ENCODE measurements around the gene LRR1.
"Not testable (repeated sequence)": the region's sequence is repeated elsewhere in the genome, so short reads cannot be mapped to it uniquely, and the experiment has no call there.

LRR1 gene

DNA sequence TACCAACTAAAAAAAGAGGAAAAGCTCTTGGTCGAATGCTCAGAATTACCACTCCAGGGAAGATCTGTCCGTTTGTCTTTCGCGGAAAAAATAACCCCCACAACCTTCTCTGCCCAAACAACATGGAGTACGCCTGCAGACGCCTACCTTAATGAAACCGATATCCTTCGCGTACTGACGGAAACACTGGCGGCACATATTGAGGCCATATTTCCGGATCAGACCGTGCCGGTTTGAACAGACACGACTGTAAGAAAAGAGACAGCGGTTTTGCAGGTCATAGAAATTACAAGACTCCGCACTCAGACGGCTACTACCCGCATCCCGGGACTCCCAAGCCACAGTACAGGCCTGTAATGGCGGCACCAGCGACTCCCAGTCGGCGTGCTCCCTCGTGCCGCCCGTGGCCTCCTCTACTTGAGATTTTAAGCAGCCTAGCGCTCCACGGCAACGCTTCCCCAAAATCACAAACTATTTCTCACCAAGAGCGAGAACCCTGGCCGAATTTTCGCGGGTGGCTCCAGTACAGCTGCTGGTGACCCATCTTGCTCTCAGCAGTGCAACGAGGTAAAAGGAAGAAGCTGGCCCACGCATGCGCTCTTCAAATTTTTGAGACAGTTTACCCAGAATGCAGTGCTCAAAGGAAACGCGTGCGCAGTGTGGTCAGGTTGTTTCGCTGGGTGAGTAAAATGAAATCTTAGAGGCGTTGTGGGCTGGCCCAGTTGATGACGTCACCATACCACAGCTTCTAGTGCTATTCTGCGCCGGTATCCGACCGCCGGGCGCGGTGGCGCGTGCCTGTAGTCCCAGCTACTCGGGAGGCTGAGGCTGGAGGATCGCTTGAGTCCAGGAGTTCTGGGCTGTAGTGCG, 12.7 kb upstream of the LRR1 start, which contains the start of gene RPS29:
TSS of gene RPS29 (minus strand) at position 578 of the 870 bp plus-strand sequence. CDS start at position 544, 34 bp downstream.
- DNase-seq (ENCODE audit: low spot score) = peak; percentile 99

DNA sequence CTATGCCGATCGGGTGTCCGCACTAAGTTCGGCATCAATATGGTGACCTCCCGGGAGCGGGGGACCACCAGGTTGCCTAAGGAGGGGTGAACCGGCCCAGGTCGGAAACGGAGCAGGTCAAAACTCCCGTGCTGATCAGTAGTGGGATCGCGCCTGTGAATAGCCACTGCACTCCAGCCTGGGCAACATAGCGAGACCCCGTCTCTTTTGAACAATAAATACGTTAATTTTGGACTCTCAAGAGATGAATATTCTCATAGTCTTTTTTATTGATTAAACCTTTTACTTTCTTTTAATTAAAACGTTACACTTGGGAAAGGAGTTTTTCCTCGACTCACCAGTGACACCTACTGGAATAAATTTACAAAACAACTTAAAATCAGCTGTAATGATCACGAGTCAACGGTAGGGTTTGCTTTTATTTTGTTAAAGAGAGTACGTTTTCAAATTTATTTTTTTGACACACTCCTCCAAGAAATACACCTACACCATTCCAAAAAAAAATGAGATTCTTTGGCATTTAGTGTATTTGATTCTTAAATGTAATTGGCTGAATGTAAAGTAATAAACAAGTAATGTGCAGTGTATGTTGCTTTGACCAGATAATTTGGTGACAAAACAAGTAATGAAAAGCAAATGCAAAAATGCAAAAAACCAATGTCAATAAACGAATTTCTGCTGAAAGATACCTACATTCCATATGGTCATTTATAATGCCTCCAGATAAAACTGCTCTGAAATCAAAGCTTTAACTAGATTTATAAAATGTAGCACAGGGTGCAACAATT, 11.9 kb upstream of the LRR1 start:
- peak; percentile 86 for DNase-seq (ENCODE audit: low spot score)

DNA sequence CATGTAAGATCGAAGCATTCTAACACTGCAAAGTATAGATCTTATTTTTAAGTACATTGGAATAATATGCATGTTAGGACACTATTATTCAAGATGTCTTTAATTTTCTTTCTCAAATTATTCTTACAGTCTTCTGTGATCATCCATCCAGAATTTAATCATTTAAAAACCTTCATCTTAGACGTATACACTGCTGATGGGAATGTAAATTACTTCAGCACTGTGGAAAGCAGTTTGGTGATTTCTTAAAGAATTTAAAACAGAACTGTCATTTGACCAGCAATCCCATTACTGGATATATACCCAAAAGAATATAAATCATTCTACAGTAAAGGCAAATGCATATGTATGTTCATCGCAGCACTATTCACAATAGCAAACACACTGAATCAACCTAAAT, 9.4 kb upstream of the LRR1 start:
- DNase-seq (ENCODE audit: low spot score) = no peak

DNA sequence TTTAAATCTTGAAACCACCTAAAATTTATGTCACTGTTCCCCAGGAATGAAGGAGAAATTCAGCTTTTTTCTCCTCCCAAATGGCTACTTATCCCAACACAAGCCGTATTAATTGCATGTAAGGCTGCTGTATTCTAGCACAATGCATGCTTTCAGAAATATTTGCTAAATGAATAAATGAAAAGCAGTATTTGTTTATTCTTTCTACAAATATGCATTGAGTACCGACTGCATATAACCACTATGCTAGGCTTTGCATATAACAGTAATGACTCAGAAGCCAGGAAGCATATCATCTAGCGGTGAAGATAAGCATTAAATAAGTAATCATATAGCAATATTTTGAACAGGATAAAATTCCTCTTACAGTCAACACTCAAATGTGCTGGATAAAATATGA, 5.7 kb upstream of the LRR1 start:
- DNase-seq (ENCODE audit: low spot score) = no peak

DNA sequence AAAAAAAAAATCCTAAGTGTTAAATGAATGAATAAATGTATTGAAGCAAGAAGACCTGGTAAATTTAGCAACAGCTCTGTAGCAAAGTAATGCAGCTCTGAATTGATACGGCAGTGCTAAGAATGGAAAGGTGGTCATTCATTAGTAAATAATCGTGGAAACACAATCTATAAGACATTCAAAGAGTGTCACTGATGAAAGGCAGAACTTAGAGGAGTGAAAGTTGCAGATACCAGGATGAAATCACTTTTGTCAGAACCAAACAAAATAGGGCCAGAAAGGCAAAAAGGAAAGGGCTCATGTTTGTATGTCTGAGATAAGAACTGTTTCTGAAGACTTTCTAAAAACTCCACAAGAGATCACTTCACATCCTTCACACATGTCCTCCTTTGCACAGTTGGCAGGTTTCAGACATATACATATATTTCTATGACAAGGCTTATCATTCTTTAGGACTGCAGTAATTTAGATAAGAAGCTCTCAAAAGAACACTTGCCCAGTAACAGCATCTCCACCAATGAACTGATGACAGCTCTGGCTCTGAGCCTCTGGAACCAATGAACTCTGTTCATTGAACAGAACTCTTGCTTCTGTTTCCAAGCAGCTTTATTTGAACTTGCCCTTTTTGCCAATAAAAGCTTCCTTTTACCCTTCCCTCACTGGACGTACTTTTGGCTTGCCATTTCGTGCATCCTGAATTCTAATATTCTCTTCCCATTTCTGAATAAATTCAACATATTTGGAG, 4.2 kb upstream of the LRR1 start:
- no peak for DNase-seq (ENCODE audit: low spot score)

DNA sequence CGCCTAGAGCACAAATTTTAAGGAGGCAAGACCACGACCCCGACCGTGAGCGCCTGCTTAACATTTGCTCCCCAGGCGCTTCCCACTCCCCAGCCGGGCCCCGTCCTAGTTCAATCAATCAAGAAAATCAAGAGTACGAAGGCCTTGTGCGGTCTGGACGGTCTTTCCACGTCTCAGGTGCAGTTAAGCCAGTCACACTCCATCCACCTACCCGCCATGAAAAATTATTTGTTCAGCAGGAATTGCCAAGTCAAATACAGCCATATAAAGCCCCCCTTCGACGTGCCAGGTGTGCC, 603 bp upstream of the LRR1 start:
- DNase-seq (ENCODE audit: low spot score) = no peak

DNA sequence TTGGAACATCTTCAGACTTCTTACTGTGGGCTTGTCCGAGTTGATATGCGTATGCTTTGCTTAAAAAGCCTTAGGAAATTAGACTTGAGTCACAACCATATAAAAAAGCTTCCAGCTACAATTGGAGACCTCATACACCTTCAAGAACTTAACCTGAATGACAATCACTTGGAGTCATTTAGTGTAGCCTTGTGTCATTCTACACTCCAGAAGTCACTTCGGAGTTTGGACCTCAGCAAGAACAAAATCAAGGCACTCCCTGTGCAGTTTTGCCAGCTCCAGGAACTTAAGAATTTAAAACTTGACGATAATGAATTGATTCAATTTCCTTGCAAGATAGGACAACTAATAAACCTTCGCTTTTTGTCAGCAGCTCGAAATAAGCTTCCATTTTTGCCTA, 8.8 kb downstream of the LRR1 start:
- DNase-seq (ENCODE audit: low spot score) = no peak

DNA sequence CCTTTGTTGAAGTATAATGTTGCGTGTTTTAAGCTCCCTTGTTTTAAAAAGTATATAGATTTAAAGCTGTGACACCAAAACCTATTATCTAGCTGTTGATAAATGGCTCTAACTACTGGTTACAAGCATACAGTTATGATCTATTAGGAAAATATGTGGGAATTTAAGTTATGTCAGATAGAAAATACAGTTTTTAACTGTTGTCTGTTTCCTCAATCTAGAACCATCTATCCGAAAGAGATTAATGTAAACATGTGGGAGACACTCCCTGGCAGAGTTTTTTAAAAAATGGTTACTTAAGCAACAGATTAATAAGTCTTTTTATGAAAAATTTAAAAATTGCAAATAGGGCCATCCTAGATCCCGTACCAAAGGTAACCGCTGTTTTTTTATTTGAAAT, 13.5 kb downstream of the LRR1 start:
- DNase-seq (ENCODE audit: low spot score) = no peak

DNA sequence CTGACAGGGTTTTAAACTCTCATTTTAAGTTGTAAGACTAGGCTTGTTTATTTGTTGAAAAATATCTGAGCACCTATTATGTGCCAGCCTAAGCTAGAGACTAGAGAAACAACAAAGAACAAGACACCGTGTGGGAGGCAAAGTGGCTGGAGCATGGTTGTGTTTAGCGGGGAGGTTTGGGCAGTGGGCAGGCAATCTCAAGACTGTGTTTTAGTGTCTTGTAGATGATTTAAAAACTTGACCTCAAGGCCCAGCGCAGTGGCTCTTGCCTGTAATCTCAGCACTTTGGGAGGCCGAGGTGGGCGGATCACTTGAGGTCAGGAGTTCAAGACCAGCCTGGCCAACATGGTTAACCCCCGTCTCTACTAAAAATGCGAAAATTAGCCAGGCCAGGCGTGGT, 13.9 kb downstream of the LRR1 start:
- DNase-seq (ENCODE audit: low spot score) = no peak

DNA sequence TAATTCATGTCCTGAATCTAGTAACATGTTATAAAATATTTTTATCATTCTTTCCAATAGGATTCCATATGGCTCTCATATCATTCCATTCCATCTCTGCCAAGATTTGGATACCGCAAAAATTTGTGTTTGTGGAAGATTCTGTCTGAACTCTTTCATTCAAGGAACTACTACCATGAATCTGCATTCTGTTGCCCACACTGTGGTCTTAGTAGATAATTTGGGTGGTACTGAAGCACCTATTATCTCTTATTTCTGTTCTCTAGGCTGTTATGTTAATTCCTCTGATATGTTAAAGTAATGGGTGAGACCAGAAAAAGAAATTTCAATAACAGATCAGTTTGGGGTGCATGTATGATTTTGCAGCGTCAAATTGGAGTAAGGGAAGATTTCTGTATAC, 15.5 kb downstream of the LRR1 start:
- DNase-seq (ENCODE audit: low spot score) = no peak

DNA sequence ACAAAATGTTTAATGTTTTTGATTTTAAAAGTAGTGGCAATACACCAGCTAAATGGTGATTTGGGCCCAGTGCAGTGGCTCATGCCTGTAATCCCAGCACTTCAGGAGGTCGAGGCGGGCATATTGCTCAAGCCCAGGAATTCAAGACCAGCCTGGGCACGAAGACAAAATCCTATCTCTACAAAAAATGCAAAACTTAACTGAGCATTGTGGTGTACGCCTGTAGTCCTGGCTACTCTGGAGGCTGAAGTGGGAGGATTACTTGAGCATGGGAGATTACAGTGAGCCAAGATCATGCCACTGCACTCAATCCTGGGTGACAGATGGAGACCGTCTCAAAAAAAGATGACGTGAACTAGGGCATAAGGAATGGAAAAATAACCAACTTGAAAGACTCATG, 17.0 kb downstream of the LRR1 start:
- DNase-seq (ENCODE audit: low spot score) = no peak

DNA sequence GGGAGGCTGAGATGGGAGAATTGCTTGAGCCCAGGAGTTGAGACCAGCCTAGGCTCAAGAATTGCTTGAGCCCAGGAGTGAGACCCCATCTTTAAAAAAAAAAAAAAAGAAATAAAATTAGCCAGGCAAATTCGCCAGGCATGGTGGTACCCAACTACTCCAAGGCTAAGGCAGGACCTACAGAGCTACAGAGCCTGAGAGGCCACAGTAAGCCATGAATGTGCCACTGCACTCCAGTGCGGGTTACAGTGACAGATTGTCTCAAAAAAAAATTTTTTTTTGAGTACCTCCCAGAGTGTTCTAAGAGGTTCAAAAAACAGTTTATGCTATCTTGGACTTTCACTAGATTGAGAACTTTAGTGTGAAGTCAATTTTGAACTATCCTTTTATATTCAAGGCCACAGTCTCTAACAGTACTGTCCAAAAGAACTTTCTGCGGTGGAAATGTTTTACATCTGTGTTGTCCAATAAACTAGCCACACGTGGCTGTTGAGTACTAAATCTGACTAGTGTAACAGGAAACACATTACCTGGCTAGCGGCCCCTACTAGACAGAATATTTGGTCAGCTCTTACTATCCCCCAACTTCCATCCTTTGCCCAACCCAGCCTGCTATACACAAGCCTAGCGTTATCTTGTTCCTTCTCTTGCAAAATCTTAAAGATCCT, 19.2 kb downstream of the LRR1 start:
- no peak for DNase-seq (ENCODE audit: low spot score)

DNA sequence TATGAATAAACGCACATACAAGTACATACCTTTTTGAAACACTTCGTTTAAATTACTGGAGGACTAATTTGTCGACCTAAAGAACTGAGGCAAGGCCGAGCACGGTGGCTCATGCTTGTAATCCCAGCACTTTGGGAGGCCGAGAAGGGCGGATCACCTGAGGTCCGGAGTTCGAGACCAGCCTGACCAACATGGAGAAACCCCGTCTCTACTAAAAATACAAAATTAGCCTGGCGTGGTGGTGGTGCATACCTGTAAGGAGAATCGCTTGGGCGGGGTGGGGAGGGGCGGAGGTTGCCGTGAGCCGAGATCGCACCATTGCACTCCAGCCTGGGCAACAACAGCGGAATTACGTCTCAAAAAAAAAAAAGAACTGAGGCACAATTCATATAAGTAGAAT, 20.5 kb downstream of the LRR1 start:
- not testable (repeated sequence) for DNase-seq (ENCODE audit: low spot score)

DNA sequence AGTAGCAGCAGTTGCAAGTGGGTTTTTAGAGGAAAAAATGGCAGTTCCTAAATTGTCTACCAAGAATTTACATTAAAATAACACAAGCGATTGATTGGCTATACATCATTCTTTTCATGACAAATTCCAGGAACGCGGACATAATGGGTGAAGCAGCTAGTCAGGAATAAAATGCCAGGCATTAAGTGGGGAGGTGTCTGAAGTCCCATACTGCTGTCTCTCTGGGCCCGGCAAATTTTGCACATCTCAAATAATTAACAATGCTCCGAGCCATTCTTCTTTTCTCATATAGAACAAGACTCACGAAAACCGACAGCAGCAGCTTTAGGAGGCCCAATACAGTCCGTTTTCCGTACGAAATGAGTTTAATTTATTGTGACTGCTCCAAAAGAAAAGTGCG, 21.0 kb downstream of the LRR1 start:
- DNase-seq (ENCODE audit: low spot score) = peak; percentile 36

DNA sequence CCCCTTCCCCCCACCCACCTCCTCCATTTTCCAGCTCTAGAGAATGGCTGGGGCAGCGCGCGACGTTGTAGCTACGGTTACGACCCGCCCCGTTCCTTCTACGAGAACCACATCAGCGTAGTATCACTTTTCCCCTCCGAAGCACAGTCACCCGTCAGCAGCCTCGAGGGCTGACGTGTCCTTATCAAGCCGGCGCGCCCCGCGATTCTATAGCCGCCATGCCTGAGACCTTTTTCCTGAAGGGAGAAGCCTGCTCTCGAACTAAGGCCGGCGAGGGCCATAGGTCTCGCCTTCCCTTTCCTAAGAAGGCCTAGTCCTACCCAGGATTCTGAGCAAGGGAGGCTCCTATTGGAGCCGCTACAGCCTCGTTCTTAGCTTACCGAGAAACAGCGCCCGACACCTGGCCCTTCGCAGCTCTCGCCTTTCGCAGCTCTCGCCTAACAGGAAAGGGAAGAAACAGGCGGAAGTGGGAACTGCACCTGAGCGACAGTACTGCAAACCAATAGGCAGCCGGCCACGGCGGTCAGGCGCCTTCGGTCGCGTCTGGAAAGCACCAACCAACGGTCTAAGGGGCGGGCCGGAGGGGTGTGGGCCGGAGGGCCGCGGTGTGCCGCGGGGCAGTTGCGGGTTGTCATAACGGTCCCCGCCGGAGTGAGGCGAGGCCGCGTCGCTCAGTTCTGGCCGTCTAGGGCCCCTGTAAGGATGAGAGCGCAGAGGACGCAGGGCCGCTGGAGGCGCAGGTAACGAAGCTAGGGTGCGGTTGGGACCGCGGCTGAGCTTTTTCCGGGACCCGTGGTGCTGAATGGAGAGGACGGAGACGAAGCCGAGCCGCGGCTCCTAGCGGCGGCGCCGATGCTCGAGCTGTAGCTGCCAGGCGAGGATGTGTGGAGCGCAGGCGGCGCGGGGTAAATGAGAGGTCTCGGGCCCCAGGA, 21.7 kb downstream of the LRR1 start, which contains the start of the genes MGAT2 and RPL36AL:
TSS of gene MGAT2 (plus strand) at position 618 of the 932 bp plus-strand sequence. CDS start 470 bp downstream, outside the sequence.
TSS of gene RPL36AL (minus strand) at position 445 of the 932 bp plus-strand sequence. CDS start 1,522 bp downstream, outside the sequence.
- DNase-seq (ENCODE audit: low spot score) = peak; percentile 98

DNA sequence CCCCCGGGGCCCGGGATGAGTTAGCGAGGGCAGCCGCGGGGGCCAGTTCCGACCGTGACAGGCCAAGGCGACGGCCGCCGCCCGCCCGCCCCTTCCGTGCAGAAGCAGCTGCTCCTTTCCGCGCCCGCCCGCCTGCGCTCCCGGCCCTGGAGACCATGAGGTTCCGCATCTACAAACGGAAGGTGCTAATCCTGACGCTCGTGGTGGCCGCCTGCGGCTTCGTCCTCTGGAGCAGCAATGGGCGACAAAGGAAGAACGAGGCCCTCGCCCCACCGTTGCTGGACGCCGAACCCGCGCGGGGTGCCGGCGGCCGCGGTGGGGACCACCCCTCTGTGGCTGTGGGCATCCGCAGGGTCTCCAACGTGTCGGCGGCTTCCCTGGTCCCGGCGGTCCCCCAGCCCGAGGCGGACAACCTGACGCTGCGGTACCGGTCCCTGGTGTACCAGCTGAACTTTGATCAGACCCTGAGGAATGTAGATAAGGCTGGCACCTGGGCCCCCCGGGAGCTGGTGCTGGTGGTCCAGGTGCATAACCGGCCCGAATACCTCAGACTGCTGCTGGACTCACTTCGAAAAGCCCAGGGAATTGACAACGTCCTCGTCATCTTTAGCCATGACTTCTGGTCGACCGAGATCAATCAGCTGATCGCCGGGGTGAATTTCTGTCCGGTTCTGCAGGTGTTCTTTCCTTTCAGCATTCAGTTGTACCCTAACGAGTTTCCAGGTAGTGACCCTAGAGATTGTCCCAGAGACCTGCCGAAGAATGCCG, 22.6 kb downstream of the LRR1 start:
- DNase-seq (ENCODE audit: low spot score) = peak; percentile 80

DNA sequence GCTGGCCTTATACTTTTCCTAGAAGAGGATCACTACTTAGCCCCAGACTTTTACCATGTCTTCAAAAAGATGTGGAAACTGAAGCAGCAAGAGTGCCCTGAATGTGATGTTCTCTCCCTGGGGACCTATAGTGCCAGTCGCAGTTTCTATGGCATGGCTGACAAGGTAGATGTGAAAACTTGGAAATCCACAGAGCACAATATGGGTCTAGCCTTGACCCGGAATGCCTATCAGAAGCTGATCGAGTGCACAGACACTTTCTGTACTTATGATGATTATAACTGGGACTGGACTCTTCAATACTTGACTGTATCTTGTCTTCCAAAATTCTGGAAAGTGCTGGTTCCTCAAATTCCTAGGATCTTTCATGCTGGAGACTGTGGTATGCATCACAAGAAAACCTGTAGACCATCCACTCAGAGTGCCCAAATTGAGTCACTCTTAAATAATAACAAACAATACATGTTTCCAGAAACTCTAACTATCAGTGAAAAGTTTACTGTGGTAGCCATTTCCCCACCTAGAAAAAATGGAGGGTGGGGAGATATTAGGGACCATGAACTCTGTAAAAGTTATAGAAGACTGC, 23.4 kb downstream of the LRR1 start:
- peak; percentile 57 for DNase-seq (ENCODE audit: low spot score)

DNA sequence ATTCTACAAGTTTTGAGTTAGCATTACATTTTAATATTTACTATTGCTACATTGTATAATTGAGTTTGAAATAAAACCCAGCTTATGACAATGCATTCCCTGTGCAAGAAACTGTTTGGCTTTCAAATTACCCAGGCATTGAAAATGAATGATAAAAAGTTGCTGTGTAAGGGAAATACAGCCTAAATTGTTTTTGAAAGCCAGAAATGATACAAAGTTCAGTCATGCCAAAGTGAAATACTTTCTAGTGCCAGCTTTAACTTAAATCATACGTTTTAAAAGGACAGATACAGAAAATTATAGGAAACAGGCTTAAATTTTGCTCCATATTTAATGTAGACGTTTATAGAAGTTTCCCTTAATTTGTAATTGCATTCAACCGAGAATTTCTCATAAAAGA, 24.6 kb downstream of the LRR1 start:
- DNase-seq (ENCODE audit: low spot score) = peak; percentile 40
